ENCODE results near the gene HTR2B. TPM values are rescaled to one million over a fixed set of nuclear protein-coding genes. Genes with fewer than 3 reads are reported as not detected.
"Not testable (repeated sequence)": the region's sequence is repeated elsewhere in the genome, so short reads cannot be mapped to it uniquely, and the experiment has no call there.

Gene HTR2B
- total RNA-seq, 1 donor from 2014 or later: 1.2 TPM

DNA sequence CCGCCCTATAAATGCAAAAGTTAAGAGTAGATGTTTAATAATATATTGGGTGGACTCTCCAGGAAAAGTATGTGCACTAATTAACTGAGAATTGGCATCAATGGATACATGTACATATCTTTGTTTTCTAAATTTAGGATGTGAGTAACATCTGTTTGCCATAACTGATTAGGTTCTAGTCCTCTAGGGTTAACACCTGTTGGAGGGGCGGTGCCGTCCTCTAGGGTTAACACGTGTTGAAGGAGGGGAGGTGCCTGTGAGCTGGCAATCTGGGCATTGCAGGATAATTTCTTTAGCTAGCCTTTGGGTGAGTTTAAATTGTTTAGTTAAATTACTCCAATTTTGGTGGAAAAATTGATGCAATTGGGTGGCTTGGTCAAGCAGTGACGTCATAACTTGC is 30.9 kb downstream of the HTR2B start:
- DNase-seq (ENCODE audit: low spot score): no peak

DNA sequence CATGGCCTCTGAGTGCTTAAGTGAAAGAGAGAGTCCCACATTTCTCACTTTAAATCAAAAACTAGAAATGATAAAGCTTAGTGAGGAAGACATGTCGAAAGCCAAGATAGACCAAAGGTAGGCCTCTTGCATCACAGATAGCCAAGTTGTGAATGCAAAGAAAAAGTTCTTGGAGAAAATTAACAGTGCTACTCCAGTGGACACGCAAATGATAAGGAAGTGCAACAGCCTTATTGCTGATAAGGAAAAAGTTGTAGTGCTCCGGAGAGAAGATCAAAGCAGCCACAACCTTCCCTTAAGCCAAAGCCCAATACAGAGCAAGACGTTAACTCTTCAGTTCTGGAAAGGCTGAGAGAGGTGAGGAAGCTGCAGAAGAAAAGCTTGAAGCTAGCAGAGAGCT is 36.1 kb downstream of the HTR2B start:
- no peak for DNase-seq (ENCODE audit: low spot score)

DNA sequence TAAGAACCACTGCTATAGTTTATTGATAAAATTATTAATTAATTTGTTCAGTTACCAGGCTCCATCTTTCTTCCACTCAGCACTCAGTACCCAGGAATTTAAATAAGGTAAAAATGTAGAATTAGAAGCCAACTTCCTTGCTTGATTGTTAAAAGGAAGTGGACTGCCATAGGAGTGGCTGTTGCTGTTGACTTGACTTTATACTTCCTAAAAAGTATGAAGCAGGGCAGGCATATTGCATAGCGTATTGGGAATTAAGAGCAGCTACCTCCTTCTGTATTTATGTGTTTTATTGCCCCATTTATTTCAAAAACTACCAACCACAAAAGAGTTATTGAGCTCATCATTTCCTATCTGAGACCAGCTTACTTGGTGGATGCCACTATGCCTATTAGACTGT is 40.3 kb downstream of the HTR2B start:
- no peak for DNase-seq (ENCODE audit: low spot score)

DNA sequence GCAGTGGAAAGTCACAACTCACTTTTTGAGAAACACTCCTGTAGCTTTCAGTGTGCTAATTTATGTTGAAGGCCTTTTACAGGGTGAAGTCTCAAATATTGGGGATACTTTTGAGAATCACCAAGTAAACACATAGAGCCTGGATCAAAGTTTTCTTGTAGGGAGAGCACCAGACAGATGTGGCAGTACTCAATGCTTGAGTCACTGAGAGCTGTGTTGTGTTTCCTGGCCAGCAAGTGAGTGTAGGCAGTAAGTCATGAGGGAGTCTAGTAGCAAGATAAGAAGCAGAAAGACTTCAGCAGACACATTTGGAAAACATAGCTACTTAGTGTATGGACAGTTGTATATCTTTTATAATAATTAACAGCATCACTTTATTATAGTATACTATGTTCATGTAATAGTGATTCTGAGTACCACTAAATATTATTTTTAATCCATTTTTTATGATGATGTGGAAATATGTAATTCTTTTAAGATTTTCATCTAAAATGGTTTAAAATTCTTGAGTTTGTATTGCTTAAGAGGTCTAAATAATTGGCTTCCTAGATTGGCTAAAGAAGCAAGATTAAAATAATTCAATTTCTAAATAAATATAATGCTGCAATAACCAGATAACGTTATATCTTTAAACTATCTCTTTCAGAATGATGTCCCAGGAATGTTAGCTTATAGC is 55.3 kb downstream of the HTR2B start:
- no peak for DNase-seq (ENCODE audit: low spot score)

DNA sequence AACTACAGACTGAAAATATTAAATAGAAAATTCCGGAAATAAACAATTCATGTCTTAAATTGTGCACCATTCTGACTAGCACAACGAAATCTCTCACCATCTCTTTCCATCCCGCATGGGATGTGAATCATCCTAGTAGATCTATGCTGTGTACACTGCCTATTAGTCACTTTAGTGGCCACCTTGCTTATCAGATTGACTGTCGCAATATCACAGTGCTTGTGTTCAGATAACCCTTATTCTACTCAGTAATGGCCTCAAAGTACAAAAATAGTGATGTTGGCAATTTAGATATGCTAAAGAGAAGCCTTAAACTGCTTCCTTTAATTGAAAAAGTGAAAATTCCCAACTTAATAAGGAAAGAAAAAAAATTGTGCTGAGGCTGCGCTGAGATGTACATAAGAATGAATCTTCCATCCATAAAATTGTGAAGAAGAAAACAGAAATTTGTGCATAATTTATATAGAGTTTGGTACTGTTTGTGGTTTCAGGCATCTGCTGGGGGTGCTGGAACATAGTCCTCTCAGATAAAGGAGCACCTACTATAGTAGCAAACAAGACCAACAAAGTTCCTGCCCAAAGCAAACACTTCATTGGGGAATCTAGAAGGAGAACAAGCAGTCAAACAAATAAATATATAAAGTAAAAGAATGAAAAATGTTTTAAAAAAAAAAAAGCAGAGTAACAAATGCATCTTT is 56.2 kb downstream of the HTR2B start:
- DNase-seq (ENCODE audit: low spot score): no peak

DNA sequence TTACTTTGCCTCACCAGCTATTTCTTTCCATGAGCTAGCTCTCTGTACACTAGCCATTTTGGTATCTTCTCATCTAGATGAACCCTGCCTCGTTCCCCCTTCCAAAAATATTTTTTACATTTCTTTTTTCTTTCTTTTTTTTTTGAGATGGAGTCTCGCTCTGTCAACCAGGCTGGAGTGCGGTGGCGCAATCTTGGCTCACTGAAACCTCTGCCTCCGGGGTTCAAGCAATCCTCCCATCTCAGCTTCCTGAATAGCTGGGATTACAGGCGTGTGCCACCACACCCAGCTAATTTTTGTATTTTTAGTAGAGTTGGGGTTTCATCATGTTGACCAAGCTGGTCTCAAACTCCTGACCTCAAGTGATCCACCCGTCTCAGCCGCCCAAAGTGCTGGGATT is 57.3 kb downstream of the HTR2B start:
- DNase-seq (ENCODE audit: low spot score): not testable (repeated sequence)

- DNase-seq (ENCODE audit: low spot score): no peak
These were observed 58.9 kb downstream of the HTR2B start for GRCh38 chr2:231065966-231066365.

- DNase-seq (ENCODE audit: low spot score): no peak
These were observed 61.5 kb downstream of the HTR2B start for GRCh38 chr2:231063347-231063746.

- DNase-seq (ENCODE audit: low spot score): no peak
These were observed 62.1 kb downstream of the HTR2B start for GRCh38 chr2:231062776-231063175.

- DNase-seq (ENCODE audit: low spot score): no peak
These were observed 65.1 kb downstream of the HTR2B start for GRCh38 chr2:231059756-231060155.

DNA sequence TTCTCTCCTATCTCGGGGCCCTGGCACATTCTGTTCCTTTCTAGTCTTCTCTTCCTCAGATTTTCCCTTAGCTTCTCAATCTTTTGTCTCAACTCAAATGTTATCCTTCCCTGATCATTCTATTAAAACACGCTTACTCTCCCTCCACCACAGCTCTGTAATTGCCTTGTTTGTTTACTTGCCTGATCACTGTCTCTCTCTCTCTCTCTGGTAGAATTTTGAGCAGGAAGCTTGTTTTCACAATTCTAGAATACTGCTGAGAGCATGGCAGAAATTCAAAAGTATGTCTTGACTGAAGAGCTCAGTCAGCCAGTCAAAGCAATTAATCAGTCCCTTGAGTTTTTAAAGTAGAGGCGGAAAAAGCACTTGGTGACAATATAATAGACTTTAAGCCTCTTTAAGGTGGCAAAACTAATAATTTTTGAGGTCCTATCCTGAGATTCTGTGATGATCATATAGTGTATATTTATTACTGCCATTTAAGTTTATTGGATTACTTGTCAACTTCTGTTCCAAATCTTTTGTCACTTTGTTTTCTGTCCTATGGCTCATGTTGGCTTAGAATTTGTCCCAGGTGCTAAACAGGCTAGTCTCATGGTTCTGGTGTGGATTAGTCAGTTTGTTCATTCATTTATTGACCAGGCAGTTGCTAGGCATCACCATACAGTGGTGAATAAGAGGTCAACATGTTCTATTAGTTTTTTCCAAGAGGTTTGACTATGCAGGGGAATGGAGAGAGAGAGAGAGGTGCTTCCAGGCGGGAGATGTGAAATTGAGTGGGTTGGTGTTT is 65.9 kb downstream of the HTR2B start:
- no peak for DNase-seq (ENCODE audit: low spot score)

Other genes starting within 250 kb of the HTR2B start
- 0.96 TPM for gene GPR55, start 199.8 kb downstream of the HTR2B start, total RNA-seq (ENCODE audit: insufficient read depth, low replicate concordance)
- not detected for gene SPATA3, start 128.9 kb downstream of the HTR2B start, total RNA-seq (ENCODE audit: insufficient read depth, low replicate concordance)
- gene C2orf72, start 87.5 kb downstream of the HTR2B start, total RNA-seq (ENCODE audit: insufficient read depth, low replicate concordance): 0.48 TPM
- gene PSMD1, start 68.2 kb downstream of the HTR2B start, total RNA-seq (ENCODE audit: insufficient read depth, low replicate concordance): 45.3 TPM
- gene ARMC9, start 73.6 kb upstream of the HTR2B start, total RNA-seq (ENCODE audit: insufficient read depth, low replicate concordance): 25.8 TPM

Measured in umbilical cord (tissue), 2 donors.